ENCODE results near the gene THAP4. TPM values are rescaled to one million over a fixed set of nuclear protein-coding genes. Genes with fewer than 3 reads are reported as not detected.

THAP4 gene
- total and polyA plus RNA-seq, 2 of the 13 experiments (the other 11 are each of a cell fraction or from before 2014, with no cell fraction given) = 59.7 to 75.7 TPM

DNA sequence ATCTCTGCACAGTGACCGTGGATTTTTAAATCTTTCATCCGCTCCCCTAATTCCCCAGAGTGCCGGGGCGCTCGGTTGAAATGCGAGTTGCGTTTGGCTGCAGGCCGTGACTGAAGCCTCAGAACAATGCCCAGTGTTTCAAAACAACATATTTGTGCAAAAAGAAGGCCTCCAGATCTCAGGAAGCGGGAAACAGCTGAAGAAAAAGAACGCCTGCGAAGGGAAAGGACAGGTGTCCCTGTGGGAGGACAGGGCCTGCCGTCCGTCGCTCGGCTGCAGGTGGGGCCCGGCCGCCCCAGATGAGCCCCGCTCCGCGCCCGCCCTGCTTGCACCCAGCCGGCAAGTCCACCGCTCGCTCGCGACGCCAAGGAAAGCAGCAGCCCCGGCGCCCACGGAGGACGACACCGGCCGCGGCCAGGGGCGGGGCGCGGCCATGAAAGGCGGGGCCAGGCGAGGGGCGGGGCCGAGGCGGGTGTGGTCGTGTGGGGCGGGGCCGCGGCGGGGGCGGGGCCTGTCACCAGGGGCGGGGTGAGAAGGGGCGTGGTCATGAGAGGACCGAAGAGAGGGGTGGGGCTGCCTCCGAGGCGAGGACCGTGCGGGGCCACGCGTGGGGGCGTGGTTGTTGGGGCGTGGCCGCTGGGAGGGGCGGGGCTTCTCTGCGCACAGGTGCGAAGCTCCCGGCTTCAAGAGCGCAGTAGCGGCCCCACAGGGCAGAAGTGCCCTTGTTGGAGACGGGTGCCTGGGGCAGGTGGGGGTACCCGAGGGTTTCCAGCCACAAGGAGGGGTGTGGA is 96.0 kb downstream of the THAP4 start (continued):
- no peak for TF ChIP-seq RFXANK (CRISPR knock-in tag; IDR thresholded peaks at IDR 0.05)
- TF ChIP-seq TCF12 (IDR thresholded peaks at IDR 0.05) = no peak
- peak; percentile 52; the same call in 1 of the 2 replicates for TF ChIP-seq TCF12 (CRISPR knock-in tag; IDR thresholded peaks at IDR 0.05)
- TF ChIP-seq MED13 (CRISPR knock-in tag; IDR thresholded peaks at IDR 0.05) = peak; percentile 40; the same call in 1 of the 2 replicates
- no peak for TF ChIP-seq ETV5 (CRISPR knock-in tag; IDR thresholded peaks at IDR 0.05; ENCODE audit: borderline replicate concordance)
- TF ChIP-seq ZNF704 (CRISPR knock-in tag; IDR thresholded peaks at IDR 0.05; ENCODE audit: borderline replicate concordance) = 0 out of 2 replicates have a peak, but pooled peaks have one; percentile 36
- TF ChIP-seq CSRNP2 (CRISPR knock-in tag; conservative IDR thresholded peaks at IDR 0.05; ENCODE audit: low read depth) = no peak
- TF ChIP-seq CENPBD1 (CRISPR knock-in tag; IDR thresholded peaks at IDR 0.05; ENCODE audit: borderline replicate concordance, low read depth) = no peak
- TF ChIP-seq ZNF225 (CRISPR knock-in tag; IDR thresholded peaks at IDR 0.05) = no peak
- TF ChIP-seq FOXC1 (CRISPR knock-in tag; IDR thresholded peaks at IDR 0.05; ENCODE audit: borderline replicate concordance) = peak; percentile 60; the same call in 1 of the 2 replicates
- 0 out of 2 replicates have a peak, but pooled peaks have one; percentile 27 for TF ChIP-seq RNF2 (conservative IDR thresholded peaks at IDR 0.05; ENCODE audit: low read depth)
- no peak for TF ChIP-seq KAT2B (IDR thresholded peaks at IDR 0.05; ENCODE audit: borderline replicate concordance, low read depth, low read length)
- TF ChIP-seq ZUFSP (CRISPR knock-in tag; IDR thresholded peaks at IDR 0.05; ENCODE audit: borderline replicate concordance) = no peak
- TF ChIP-seq MBNL3 (CRISPR knock-in tag; conservative IDR thresholded peaks at IDR 0.05) = no peak
- no peak for TF ChIP-seq ZZZ3 (CRISPR knock-in tag; IDR thresholded peaks at IDR 0.05; ENCODE audit: borderline replicate concordance)
- TF ChIP-seq MAFK (conservative IDR thresholded peaks at IDR 0.05 in 1 of 2, IDR thresholded peaks at IDR 0.05 in 1 of 2; ENCODE audit: low read length in 2 of 2) = no peak
- TF ChIP-seq POLR2AphosphoS2 (IDR thresholded peaks at IDR 0.05; ENCODE audit: low read depth, low read length) = no peak
- no peak for TF ChIP-seq HNF4G (IDR thresholded peaks at IDR 0.05; ENCODE audit: borderline replicate concordance, low read depth, low read length)
- 0 out of 2 replicates have a peak, but pooled peaks have one; percentile 23 for TF ChIP-seq HNF4G (CRISPR knock-in tag; IDR thresholded peaks at IDR 0.05; ENCODE audit: borderline replicate concordance, low read depth)
- TF ChIP-seq ZNF644 (CRISPR knock-in tag; IDR thresholded peaks at IDR 0.05; ENCODE audit: low read depth) = no peak
- TF ChIP-seq, protein P1, sequence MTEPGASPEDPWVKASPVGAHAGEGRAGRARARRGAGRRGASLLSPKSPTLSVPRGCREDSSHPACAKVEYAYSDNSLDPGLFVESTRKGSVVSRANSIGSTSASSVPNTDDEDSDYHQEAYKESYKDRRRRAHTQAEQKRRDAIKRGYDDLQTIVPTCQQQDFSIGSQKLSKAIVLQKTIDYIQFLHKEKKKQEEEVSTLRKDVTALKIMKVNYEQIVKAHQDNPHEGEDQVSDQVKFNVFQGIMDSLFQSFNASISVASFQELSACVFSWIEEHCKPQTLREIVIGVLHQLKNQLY (CRISPR knock-in tag; IDR thresholded peaks at IDR 0.05) = no peak
- no peak for TF ChIP-seq ZNF546 (CRISPR knock-in tag; conservative IDR thresholded peaks at IDR 0.05)
- 0 out of 2 replicates have a peak, but pooled peaks have one; percentile 63 for TF ChIP-seq ZNF232 (CRISPR knock-in tag; IDR thresholded peaks at IDR 0.05; ENCODE audit: borderline replicate concordance)
